ENCODE measurements around the gene KIF1A.

The KIF1A gene

DNA sequence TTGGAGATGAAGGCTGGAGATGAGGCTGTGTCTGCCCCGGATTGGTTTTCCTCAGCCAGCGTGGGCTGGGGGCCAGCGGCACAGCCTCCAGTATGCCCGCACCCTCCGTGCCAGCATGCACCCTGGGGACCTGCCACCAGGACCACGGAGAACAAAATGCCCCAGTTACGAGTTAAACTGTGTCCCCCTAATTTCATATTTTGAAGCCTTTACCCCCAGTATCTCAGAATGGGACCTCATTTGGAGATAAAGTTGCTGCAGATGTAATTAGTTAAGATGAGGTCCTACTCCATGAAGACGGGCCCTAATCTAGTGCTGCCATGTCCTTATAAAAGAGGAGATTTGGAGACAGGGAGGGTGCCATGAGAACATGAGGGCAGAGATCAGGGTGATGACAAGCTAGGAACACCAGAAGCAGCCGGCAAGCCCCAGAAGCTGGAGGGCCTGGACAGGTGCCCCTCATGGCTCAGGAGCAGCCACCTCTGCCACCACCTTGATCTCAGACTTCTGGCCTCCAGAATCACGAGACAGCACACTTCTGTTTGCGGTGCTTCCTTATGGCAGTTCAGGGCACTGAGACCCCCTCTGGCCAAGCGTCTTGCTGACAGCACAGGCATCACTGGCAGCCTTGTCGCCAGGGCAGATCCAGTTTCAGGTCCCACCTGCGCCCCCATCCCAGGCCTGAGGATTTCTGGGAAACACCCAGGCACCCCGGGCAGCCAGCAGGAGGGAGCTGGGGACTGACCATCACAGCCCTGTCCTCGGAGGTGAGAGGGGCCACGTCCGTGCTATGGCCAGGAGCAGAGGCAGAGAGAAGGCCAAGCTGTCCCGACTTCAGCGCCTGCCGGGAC, 29.4 kb downstream of the KIF1A start:
- TF ChIP-seq TCF12 (IDR thresholded peaks at IDR 0.05; ENCODE audit: low read depth) (no peak), YY1 (IDR thresholded peaks at IDR 0.05; ENCODE audit: low read depth) (no peak), EGR1 (IDR thresholded peaks at IDR 0.05) (no peak), FOXM1 (IDR thresholded peaks at IDR 0.05; ENCODE audit: borderline replicate concordance, low read depth) (no peak), RAD21 (IDR thresholded peaks at IDR 0.05; ENCODE audit: low read depth) (no peak), TEAD4 (IDR thresholded peaks at IDR 0.05) (no peak), CEBPB (IDR thresholded peaks at IDR 0.05) (no peak), ZBTB7A (IDR thresholded peaks at IDR 0.05; ENCODE audit: low read depth) (no peak), CREB1 (IDR thresholded peaks at IDR 0.05; ENCODE audit: low read depth) (no peak), MAX (IDR thresholded peaks at IDR 0.05) (no peak), NFIC (IDR thresholded peaks at IDR 0.05) (no peak), EP300 (IDR thresholded peaks at IDR 0.05; ENCODE audit: borderline replicate concordance) (no peak), REST (IDR thresholded peaks at IDR 0.05; ENCODE audit: low read depth) (no peak), TAF1 (IDR thresholded peaks at IDR 0.05; ENCODE audit: low read depth) (no peak)
- TF ChIP-seq, protein P1, sequence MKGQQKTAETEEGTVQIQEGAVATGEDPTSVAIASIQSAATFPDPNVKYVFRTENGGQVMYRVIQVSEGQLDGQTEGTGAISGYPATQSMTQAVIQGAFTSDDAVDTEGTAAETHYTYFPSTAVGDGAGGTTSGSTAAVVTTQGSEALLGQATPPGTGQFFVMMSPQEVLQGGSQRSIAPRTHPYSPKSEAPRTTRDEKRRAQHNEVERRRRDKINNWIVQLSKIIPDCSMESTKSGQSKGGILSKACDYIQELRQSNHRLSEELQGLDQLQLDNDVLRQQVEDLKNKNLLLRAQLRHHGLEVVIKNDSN (IDR thresholded peaks at IDR 0.05): no peak

- TF ChIP-seq REST (IDR thresholded peaks at IDR 0.05; ENCODE audit: low read depth) (no peak), TAF1 (IDR thresholded peaks at IDR 0.05; ENCODE audit: low read depth) (no peak), CEBPB (IDR thresholded peaks at IDR 0.05) (no peak), YY1 (IDR thresholded peaks at IDR 0.05; ENCODE audit: low read depth) (no peak), RAD21 (IDR thresholded peaks at IDR 0.05; ENCODE audit: low read depth) (no peak), TEAD4 (IDR thresholded peaks at IDR 0.05) (no peak), MAX (IDR thresholded peaks at IDR 0.05) (no peak), ZBTB7A (IDR thresholded peaks at IDR 0.05; ENCODE audit: low read depth) (no peak), FOXM1 (IDR thresholded peaks at IDR 0.05; ENCODE audit: borderline replicate concordance, low read depth) (no peak), EP300 (IDR thresholded peaks at IDR 0.05; ENCODE audit: borderline replicate concordance) (no peak), EGR1 (IDR thresholded peaks at IDR 0.05) (no peak), CREB1 (IDR thresholded peaks at IDR 0.05; ENCODE audit: low read depth) (no peak), NFIC (IDR thresholded peaks at IDR 0.05) (no peak), TCF12 (IDR thresholded peaks at IDR 0.05; ENCODE audit: low read depth) (no peak)
- TF ChIP-seq, protein P1 (IDR thresholded peaks at IDR 0.05): no peak
These were observed 30.3 kb downstream of the KIF1A start for GRCh38 chr2:240789501-240790369.

DNA sequence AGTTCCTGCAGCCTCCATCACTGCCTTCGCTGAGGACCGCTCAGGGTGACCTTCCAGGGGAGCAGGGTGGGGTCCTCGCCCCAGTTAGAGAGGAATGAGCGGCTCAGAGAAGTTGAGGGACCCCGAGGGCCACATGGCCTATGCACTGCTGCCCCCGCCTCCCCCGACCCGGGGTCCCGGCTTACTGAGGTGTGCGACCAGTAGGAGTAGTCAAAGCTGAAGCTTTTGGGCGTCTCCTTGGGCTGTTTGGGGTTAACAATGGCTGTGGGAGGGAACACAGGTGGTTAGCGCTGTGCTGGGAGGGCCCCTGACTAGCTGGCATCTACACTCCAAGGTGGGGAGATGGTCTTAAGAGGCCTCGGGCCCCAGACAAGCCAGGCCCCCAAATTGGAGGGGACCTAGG, 31.0 kb downstream of the KIF1A start:
- TF ChIP-seq TCF12 (IDR thresholded peaks at IDR 0.05; ENCODE audit: low read depth) (no peak), NFIC (IDR thresholded peaks at IDR 0.05) (no peak), RAD21 (IDR thresholded peaks at IDR 0.05; ENCODE audit: low read depth) (no peak), YY1 (IDR thresholded peaks at IDR 0.05; ENCODE audit: low read depth) (no peak), ZBTB7A (IDR thresholded peaks at IDR 0.05; ENCODE audit: low read depth) (no peak), REST (IDR thresholded peaks at IDR 0.05; ENCODE audit: low read depth) (no peak), CEBPB (IDR thresholded peaks at IDR 0.05) (no peak), FOXM1 (IDR thresholded peaks at IDR 0.05; ENCODE audit: borderline replicate concordance, low read depth) (no peak), CREB1 (IDR thresholded peaks at IDR 0.05; ENCODE audit: low read depth) (no peak), TAF1 (IDR thresholded peaks at IDR 0.05; ENCODE audit: low read depth) (no peak)
- TF ChIP-seq, protein P1 (IDR thresholded peaks at IDR 0.05): no peak

Data from Ishikawa (cell line).